GM19099 (cell line): ENCODE data around the gene HSF2.

Experiments
- POLR2A ChIP-seq: IDR thresholded peaks from 3 replicates; pipeline ENCODE4 v1.6.1; 2011; ENCODE audit warnings: low read depth; ENCODE audit not compliant: insufficient read length; ENCODE audit errors: extremely low read depth

The HSF2 gene

DNA sequence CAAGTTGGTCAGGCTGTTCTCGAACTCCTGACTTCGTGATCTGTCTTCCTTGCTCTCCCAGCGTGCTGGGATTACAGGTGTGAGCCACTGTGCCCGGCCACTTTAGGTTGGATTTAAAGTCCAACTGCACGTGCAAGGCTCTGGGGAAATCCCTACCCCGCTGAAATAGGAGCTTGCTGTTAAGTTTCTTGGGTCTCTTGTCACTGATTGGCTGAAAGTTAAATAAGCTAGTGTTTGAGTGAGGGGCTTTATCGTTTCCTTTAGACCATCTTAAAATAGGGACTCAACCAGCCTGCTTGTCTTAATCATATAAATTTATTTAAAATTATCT is 83.3 kb downstream of the HSF2 start:
- TF ChIP-seq POLR2A, result no peak
